Activated CD8-positive, alpha-beta memory T cell treated with anti-CD3 and anti-CD28 coated beads for 36 hours (primary cell): Measurements from ENCODE around the gene KMT2A. TPM values are rescaled to one million over a fixed set of nuclear protein-coding genes. Genes with fewer than 3 reads are reported as not detected.

Experiments
- CTCF ChIA-PET: fragments of 350-600 bp; sonication (Branson Sonifier 250); formaldehyde crosslinking; loops from one replicate; lab custom pipeline; 2021; ENCODE audit warnings: antibody characterized with exemption; lab: Charles Lee
- POLR2A ChIA-PET: fragments of 350-600 bp; sonication (Branson Sonifier 250); formaldehyde crosslinking; loops from one replicate; lab custom pipeline; 2021; ENCODE audit warnings: antibody characterized with exemption; lab: Charles Lee
- total RNA-seq, 2 experiments: library from RNA; stranded (reverse); gene quantifications; one replicate each; pipeline ENCODE4 v1.2.3, GENCODE V29; 2021

The KMT2A gene
- total RNA-seq, 2 experiments from 2014 or later = 66.5 to 67.6 TPM

DNA sequence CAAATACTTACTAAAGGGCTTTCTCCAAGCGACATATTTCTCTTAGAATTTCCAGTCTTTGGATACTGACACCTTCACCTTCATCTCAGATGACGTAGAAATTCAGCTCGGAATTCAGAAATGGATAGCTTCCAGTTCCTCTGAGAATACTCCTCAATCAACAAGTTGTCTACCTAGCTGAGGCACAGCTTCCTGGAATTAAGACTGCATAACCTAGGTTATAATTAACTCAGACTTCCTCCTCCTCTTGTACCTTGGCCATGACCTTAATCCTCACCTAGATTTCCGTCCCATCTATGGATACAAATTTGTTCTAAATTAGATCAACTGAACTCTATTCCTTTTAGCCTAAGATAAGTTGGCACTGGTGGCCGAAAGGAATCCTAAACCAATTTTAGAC, 17.5 kb upstream of the KMT2A start:
- POLR2A ChIA-PET = no interaction called here

DNA sequence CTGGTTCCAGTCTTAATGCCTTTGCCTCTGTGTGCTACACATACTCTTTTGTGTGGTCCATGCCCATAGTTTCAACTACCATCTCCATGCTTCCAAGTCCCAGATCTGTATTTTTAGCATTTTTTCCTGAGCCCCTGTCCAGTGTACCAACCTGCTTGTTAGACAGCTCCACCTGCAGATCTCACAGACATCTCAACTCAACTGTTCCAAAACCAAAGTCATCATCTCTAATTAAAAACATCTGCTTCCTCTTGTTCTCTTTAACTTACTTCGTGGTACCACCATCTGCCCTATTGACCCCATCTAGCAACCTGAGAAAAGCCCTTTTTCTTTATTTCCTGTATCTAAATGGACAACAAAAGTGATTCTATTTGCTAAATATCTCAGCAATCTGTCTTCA, 8.6 kb upstream of the KMT2A start:
- ChIA-PET CTCF (interaction anchor here (0.7 to 1.1 kb wide), 2 partner anchors 9 to 19 kb away, joined by 3 to 4 read pairs; no protein-coding TSS in a partner anchor), POLR2A (no interaction called here)

More for the DNA sequence above, 17.5 kb upstream of the KMT2A start:
- CTCF ChIA-PET = interaction anchor here (0.6 kb wide), 1 partner anchor 9 kb away, joined by 3 read pairs; no protein-coding TSS in a partner anchor

DNA sequence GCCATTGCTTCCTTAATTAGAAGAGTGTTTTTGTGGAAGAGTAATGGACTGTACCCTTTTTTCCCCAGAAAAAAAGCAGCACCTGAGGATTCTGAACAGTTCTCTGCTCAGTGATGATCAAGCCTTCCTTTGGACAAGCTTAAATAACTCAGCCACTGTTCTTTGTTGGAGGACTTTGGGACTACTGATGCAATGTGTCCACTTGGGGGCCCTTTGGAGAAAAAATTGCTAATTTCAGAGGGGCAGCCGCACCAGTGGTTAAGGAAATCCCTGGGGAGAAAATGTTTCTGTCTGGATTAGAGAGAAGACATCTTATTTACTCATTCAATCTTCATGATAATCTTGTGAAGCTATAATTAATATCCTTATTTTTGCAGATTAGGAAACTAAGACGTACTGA, 5.3 kb upstream of the KMT2A start:
- CTCF ChIA-PET = interaction anchor here (1.6 kb wide), 1 partner anchor 27 kb away, joined by 5 read pairs; no protein-coding TSS in a partner anchor
- POLR2A ChIA-PET = no interaction called here

DNA sequence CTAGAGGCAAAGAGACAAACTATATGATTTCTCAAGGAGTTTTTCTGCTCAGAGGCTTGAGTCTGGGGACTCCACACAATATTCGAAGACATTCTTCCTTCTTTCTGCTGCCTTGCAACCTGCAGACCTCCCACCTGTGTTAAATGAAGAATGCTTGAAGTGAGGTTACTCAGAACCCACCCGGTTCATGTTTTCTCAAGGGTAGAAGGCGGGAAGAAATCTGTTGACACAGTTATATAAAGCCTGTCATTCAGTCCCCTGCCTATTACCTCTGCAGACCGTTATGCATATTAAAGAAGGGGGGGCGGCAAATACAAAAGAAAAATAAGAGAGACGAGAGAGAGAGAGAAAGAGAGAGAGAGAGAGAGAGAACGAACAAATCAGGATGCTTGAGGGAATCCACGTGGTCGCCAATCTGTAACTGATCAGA, 2.2 kb upstream of the KMT2A start:
- CTCF ChIA-PET = interaction anchor here (0.9 kb wide), 1 partner anchor 139 kb away, joined by 5 read pairs; no protein-coding TSS in a partner anchor
- POLR2A ChIA-PET = interaction anchor here (0.5 to 1.8 kb wide), 3 partner anchors 10 to 23 kb away, joined by 4 to 10 read pairs (median 5); no protein-coding TSS in a partner anchor

GRCh38 chr11:118434553-118435289, 1.6 kb upstream of the KMT2A start:
- ChIA-PET CTCF (interaction anchor here (0.6 to 1.8 kb wide), 7 partner anchors 21 to 104 kb away, joined by 3 to 13 read pairs (median 4); no protein-coding TSS in a partner anchor), POLR2A (interaction anchor here (0.5 to 1.9 kb wide), 7 partner anchors 9 to 92 kb away, joined by 3 to 10 read pairs (median 4); partner anchors contain the start of genes ATP5MG and CD3D)

GRCh38 chr11:118435290-118435892, 901 bp upstream of the KMT2A start:
- POLR2A ChIA-PET = interaction anchor here (0.6 to 1.9 kb wide), 9 partner anchors 8 to 451 kb away, joined by 3 to 10 read pairs (median 5); partner anchors contain the start of genes ATP5MG, CD3D and DDX6
- CTCF ChIA-PET = interaction anchor here (0.6 to 1.8 kb wide), 11 partner anchors 9 to 160 kb away, joined by 3 to 13 read pairs (median 3); partner anchors contain the start of gene UBE4A

DNA sequence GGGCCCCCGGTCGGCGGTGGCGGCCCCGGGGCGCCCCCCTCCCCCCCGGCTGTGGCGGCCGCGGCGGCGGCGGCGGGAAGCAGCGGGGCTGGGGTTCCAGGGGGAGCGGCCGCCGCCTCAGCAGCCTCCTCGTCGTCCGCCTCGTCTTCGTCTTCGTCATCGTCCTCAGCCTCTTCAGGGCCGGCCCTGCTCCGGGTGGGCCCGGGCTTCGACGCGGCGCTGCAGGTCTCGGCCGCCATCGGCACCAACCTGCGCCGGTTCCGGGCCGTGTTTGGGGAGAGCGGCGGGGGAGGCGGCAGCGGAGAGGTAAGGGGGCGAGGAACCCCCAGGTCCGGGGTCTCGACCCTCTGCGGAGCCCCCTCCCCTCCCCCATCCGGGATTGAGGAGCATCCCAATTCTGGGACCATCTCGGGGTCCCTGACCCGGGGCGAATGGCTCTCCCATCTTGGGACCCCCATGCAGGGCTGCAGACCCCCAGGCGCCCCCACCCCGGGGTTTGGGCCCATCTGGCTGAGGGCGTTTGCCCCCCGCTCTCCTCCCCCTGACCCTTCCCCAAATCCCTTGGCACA, 431 bp downstream of the KMT2A start:
- CTCF ChIA-PET = interaction anchor here (0.8 to 1.8 kb wide), 3 partner anchors 11 to 158 kb away, joined by 3 to 13 read pairs (median 3); no protein-coding TSS in a partner anchor
- POLR2A ChIA-PET = interaction anchor here (1.0 to 1.9 kb wide), 4 partner anchors 11 to 355 kb away, joined by 3 to 8 read pairs (median 5); partner anchors contain the start of gene DDX6

DNA sequence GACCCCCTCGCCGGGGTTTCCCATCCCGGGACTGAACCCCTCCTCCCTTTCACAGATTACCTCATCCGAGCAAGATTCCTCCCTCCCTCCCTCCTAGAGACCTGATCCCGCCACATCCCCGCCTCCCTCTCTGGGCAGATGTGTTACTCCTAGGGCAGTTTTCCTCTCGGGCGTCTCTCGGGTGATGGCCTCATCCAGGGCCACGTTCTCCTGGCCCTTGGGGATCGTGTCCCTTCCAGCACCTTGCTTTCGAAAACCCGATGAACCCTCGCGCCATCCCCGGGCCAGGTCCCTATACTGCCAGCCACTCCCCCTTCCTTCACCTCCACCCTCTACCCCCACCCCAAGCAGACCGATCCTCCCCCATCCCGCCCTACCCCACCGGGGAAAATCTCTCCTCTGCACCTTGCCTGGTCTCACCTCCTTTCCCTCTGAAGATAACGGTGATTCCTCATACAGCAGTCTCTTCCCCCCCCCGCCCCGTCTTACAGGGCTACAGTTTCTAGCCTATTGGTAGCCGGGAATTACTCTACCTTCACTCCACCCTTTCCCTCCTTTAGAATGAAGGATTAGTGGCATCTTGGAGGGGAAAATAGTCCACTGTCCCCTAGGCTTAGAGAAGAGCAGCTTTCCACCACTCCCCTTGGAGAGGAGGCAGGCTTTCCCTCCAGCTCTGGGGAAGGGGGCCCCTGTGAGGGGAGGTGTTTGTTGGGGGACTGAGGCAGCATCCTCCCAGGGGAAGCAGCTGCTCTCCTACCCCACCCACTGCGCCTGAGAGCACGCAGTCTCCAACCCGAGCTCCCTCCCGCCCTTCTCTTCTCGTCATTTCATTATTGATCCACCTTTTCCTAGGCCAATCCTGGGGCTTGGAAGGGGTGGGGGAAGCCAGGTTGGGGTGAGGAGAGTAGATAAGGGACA, 1.2 kb downstream of the KMT2A start:
- ChIA-PET POLR2A (no interaction called here), CTCF (interaction anchor here (1.6 to 2.0 kb wide), 2 partner anchors 26 to 51 kb away, joined by 5 read pairs; no protein-coding TSS in a partner anchor)

DNA sequence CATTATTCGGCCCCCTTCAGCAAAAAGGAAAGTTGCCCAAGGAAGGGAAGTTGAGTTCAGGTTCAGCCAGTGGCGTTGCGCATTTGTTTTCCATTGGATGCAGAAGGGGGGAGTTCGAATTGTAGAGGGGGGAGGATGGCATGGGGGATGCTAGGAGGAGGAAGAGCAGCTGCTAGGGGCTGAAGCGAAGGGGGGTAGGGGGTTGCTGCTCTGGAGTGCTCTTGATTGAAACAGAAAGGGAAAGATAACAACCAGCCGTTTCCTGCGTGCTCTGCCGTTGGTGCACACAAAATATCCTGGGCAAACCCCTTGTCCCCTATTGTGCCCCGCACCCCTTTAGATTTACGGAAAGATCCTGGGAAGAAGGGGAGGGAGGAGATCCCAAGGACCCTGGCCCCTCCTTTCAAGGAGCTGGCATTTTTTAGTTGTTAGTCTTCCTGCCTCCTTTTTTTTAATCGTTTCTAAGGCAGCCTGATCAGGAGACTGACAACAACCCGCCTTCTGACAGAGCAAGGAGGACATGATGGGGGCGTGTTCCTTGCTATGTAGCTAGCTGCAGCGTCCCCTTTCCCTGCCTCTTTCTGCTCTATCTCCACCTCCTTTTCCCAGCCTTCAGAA, 2.1 kb downstream of the KMT2A start:
- ChIA-PET CTCF (interaction anchor here (1.0 to 2.0 kb wide), 4 partner anchors 10 to 50 kb away, joined by 3 to 5 read pairs (median 4); no protein-coding TSS in a partner anchor), POLR2A (interaction anchor here (0.6 to 1.2 kb wide), 4 partner anchors 38 to 168 kb away, joined by 3 to 7 read pairs (median 5); no protein-coding TSS in a partner anchor)

DNA sequence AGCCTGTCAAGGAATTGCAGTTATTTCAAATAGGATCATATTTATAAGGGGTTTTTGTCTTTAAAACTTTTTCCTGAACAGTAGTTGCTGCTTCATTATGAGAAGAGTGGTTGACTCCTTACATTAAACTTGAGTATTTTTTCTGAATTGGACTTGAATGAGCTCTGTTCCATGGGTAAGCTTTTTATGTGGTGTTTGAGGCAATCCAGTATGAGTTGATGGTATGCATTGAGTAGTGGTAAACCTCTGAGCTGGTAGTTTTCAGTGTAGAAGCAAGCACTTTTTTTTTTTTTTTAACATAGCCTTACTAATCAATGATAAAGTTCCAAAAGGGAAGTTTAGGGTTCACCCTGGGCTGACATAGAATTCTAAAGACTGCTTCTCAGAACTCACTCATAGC, 3.4 kb downstream of the KMT2A start:
- ChIA-PET CTCF (interaction anchor here (0.7 to 1.0 kb wide), 3 partner anchors 9 to 354 kb away, joined by 3 to 5 read pairs (median 3); partner anchors contain the start of gene ATP5MG), POLR2A (interaction anchor here (0.6 kb wide), 1 partner anchor 27 kb away, joined by 7 read pairs; no protein-coding TSS in a partner anchor)

DNA sequence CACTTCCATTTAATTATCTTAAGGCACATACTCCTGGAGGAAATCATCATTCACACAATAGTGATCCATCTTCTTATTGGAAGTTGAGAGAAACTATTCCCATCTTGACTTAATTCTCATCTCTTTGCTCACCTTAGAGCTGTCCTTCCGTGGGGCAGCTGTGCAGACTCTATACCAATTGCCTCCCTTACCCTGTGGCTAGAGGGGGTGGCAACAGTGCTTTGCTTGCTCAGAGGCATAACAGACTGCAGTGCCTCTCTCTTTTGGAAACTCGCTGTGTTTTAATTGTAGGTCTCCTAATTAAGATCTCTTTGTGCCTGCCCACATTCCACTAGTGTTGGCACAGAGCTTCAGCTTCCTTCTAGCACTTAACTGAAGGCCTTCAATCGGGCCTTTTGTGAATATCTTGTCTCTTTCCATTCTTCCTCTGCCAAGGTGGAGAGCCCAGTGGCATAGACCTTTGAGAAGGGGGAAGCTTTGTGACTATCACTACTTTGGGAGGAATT, 5.5 kb downstream of the KMT2A start:
- ChIA-PET CTCF (interaction anchor here (1.4 kb wide), 1 partner anchor 44 kb away, joined by 5 read pairs; no protein-coding TSS in a partner anchor), POLR2A (interaction anchor here (0.5 kb wide), 1 partner anchor 412 kb away, joined by 4 read pairs; no protein-coding TSS in a partner anchor)

DNA sequence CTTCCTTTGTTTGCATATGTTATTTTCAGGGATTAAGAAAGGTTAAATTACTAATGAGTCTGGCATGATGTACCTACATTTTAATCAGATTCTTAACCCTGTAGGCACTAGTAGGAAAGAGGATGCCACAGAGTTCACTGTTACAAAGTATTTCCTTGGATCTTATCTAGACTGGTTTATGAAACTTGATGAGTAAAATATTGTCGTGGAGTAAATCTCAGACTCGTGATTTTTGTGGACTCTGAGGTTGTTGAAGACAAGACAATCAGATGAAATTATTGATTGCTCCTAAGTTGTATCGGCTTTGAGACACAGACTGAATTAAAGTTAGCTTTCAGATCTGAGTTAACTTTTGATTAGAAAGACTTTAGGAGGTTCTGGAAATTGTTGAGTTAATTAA, 6.0 kb downstream of the KMT2A start:
- POLR2A ChIA-PET = interaction anchor here (0.5 to 0.7 kb wide), 2 partner anchors 41 to 413 kb away, joined by 3 to 4 read pairs; partner anchors contain the start of gene ATP5MG
- CTCF ChIA-PET = interaction anchor here (1.4 kb wide), 1 partner anchor 44 kb away, joined by 5 read pairs; no protein-coding TSS in a partner anchor

DNA sequence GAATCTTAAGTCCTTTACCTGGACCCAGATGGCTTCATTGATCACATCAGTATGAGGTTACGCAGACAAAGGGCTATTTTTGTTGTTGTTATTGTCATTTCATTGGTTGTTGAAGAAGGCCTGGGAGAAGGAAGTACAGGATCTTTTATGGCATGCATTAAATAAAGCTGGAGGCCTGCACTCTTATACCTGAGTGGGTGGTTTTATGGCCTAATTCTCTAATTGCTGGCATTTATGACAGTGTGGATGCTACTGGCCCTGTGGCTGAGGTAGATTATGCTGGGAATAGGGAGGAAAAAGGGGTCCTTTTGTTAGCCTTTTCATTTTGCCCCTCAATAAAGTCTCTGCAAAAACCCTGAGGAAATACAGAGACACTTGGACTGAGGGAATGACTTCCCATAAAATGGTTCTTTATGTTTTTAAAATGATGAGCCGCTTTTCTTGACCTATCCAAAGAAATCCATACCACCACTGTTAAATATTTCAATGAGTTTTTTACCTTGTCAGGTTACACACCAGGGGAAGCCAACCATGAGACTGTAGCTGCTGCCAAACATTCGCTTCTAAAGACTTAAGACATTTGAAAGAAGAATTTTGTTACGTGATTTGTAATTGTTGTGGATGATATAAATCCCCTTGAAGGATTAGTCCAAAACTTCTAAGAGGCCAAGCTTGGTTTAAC, 6.8 kb downstream of the KMT2A start:
- ChIA-PET CTCF (interaction anchor here (1.4 to 1.5 kb wide), 2 partner anchors 7 to 45 kb away, joined by 5 read pairs; partner anchors contain the start of gene KMT2A), POLR2A (interaction anchor here (0.7 to 2.0 kb wide), 4 partner anchors 8 to 43 kb away, joined by 3 to 10 read pairs (median 3); partner anchors contain the start of gene ATP5MG)

DNA sequence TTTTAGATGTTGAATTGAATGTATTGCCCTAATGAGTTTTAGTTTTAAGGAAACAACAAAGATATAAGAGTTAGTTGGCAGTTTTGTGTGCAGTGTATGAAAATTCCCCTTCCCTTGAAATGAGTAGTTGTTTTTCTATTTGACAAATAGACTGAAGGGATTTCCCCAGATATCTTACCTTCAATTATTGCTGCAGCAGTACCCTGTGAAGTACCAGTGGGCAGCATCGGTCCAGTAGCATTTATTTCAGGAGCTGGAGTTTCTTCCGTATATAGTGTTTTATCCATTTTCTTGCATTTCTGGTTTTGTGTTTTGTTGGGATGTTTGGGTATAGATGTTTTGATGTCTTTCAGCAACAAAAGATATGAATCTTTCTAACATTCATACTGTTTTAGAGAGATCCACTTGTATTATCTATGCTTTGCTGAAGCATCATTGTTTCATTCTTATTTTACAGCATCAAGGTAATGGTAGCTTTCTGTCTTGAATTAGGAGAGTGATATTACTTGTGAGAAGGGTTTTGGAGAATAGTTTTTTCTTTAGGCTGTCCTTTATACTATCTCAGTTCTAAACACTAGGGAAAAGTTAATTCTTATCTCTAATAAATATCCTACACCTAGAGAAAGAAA, 7.4 kb downstream of the KMT2A start:
- ChIA-PET POLR2A (interaction anchor here (1.3 to 2.0 kb wide), 3 partner anchors 9 to 43 kb away, joined by 3 to 10 read pairs (median 3); no protein-coding TSS in a partner anchor), CTCF (interaction anchor here (1.0 to 1.5 kb wide), 2 partner anchors 8 to 45 kb away, joined by 3 to 5 read pairs; partner anchors contain the start of gene KMT2A)

DNA sequence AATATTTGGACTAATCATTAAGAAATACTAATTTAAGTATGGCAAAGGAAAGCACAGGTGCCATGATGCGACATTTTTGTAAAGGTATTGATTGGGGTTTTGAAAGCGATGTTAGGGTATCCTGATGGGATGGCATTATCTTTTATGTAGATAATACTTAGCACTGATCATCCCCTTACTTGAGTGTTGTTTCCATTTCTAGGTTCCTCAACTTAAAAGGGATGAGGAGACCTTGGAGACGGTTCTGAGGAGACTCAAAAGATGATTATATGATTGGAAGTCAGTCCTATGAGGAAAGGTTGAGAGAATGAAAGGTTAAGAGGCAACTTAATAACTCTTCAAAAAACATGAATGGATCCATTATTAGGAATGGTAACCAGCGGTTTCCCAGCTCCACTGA, 11.1 kb downstream of the KMT2A start:
- ChIA-PET CTCF (interaction anchor here (1.6 kb wide), 1 partner anchor 9 kb away, joined by 4 read pairs; no protein-coding TSS in a partner anchor), POLR2A (interaction anchor here (0.5 to 1.3 kb wide), 4 partner anchors 11 to 337 kb away, joined by 3 to 8 read pairs (median 5); partner anchors contain the start of gene KMT2A)
